HepG2 (cell line): ENCODE data around the gene ACAD11. TPM values are rescaled to one million over a fixed set of nuclear protein-coding genes. Genes with fewer than 3 reads are reported as not detected.

Source experiments
- ATAC-seq: fragments of 200-7000 bp; cut with Tn5 transposase; 3 replicates; pipeline ENCODE4 v1.9.1; 2020; ENCODE audit warnings: mild to moderate bottlenecking, moderate library complexity
- BruUV-seq: library from RNA; stranded (reverse); fragments of 400-500 nt; replicated peaks from 2 replicates; lab custom pipeline; 2021; lab: Mats Ljungman, UMichigan
- CTCF ChIA-PET: fragments of 300-600 bp; formaldehyde crosslinking; extraction: SDS; loops from one replicate; lab custom pipeline; 2021; ENCODE audit warnings: low total read pairs, inconsistent platforms, low intra/inter-chr PET ratio; lab: Yijun Ruan, JAX
- POLR2A ChIA-PET: fragments of 350-600 bp; sonication (Branson Sonifier 250); formaldehyde crosslinking; loops from one replicate; lab custom pipeline; 2020; ENCODE audit warnings: antibody characterized with exemption, inconsistent platforms; lab: Yijun Ruan, JAX
- DNase-seq: peaks from one replicate; pipeline ENCODE4 v3.0.0-alpha.2; 2015; ENCODE audit warnings: low spot score
- FAIRE-seq: peaks from 3 replicates; lab custom pipeline; 2011; peaks lifted over from hg19 to GRCh38; lab: Jason Lieb, UNC
- H2AFZ ChIP-seq: one replicate; pipeline ENCODE4 v1.6.1; 2011; ENCODE audit warnings: low read length, inconsistent platforms
- H3K27ac ChIP-seq: fragments of 300-600 bp; 3 replicates; pipeline ENCODE4 v1.8.0; 2011; ENCODE audit warnings: mixed run types, mild to moderate bottlenecking, mixed read lengths, low read length, inconsistent platforms; ENCODE audit not compliant: insufficient read depth; ENCODE audit errors: extremely low read length
- H3K27me3 ChIP-seq, 2 experiments: fragments of 200-600 bp in 1 of 2; 2 replicates in 1 of 2; 3 replicates in 1 of 2; pipeline versions ENCODE4 v1.6.0 to v1.8.0; 2011; ENCODE audit warnings: low read length in 2 of 2, mild to moderate bottlenecking in 2 of 2, moderate library complexity in 2 of 2, inconsistent platforms in 1 of 2; ENCODE audit not compliant: insufficient read depth in 2 of 2, control insufficient read depth in 1 of 2
- H3K36me3 ChIP-seq, 2 experiments: fragments of 200-600 bp in 1 of 2; replicated peaks in 1 of 2; 2 replicates in 1 of 2; 3 replicates in 1 of 2; pipeline versions ENCODE4 v1.5.1 to v1.8.0; 2011; ENCODE audit warnings: low read length in 2 of 2, inconsistent platforms in 1 of 2; ENCODE audit not compliant: insufficient read depth in 2 of 2, control insufficient read depth in 1 of 2
- H3K4me1 ChIP-seq: 2 replicates; pipeline ENCODE4 v1.5.1; 2012; ENCODE audit warnings: low read length, inconsistent platforms; ENCODE audit not compliant: insufficient read depth
- H3K4me2 ChIP-seq: 2 replicates; pipeline ENCODE4 v1.6.0; 2011; ENCODE audit warnings: low read depth, low read length, inconsistent platforms
- H3K4me3 ChIP-seq, 3 experiments: fragments of 200-600 bp in 1 of 3; sonication (generic), shearing (Covaris generic) in 1 of 3; replicated peaks in 1 of 3; 2 replicates each; pipeline ENCODE4 v1.5.1; 2011 to 2016; ENCODE audit warnings: low read length in 3 of 3, inconsistent platforms in 2 of 3, low read depth in 2 of 3, mild to moderate bottlenecking in 2 of 3, control low read depth in 1 of 3, mixed read lengths in 1 of 3; ENCODE audit not compliant: insufficient read depth in 1 of 3
- H3K79me2 ChIP-seq: one replicate; pipeline ENCODE4 v1.6.1; 2011; ENCODE audit warnings: low read length, inconsistent platforms; ENCODE audit not compliant: insufficient read depth
- H3K9ac ChIP-seq: 2 replicates; pipeline ENCODE4 v1.6.0; 2011; ENCODE audit warnings: mild to moderate bottlenecking, low read depth, low read length, inconsistent platforms; ENCODE audit not compliant: insufficient read depth
- H3K9me3 ChIP-seq: 2 replicates; pipeline ENCODE4 v1.5.1; 2012; ENCODE audit warnings: mild to moderate bottlenecking, low read length
- H4K20me1 ChIP-seq: 2 replicates; pipeline ENCODE4 v1.6.0; 2011; ENCODE audit warnings: inconsistent platforms, mild to moderate bottlenecking, low read length, moderate library complexity; ENCODE audit not compliant: insufficient read depth
- BCL6 ChIP-seq: IDR thresholded peaks from 2 replicates; pipeline ENCODE4 v1.6.1; 2016; ENCODE audit warnings: missing genetic modification reagents, missing compliant biosample characterization
- CHD2 ChIP-seq: IDR thresholded peaks from 2 replicates; pipeline ENCODE4 v1.6.1; 2011; ENCODE audit warnings: low read depth, low read length, improper control_type of control experiment
- HNF4G ChIP-seq, 2 experiments: sonication (generic) in 1 of 2; formaldehyde crosslinking in 1 of 2; IDR thresholded peaks; 2 replicates each; pipeline versions ENCODE4 v1.4.0 to v1.6.1; 2011 to 2020; ENCODE audit warnings: borderline replicate concordance in 2 of 2, low read depth in 2 of 2, mild to moderate bottlenecking in 2 of 2, low read length in 1 of 2, missing genetic modification reagents in 1 of 2, moderate library complexity in 1 of 2
- HOXA9 ChIP-seq: sonication (generic); formaldehyde crosslinking; IDR thresholded peaks from 2 replicates; pipeline ENCODE4 v1.8.1; 2022; ENCODE audit warnings: missing genetic modification reagents, mild to moderate bottlenecking, moderate library complexity, borderline replicate concordance
- MED8 ChIP-seq: sonication (generic); formaldehyde crosslinking; IDR thresholded peaks from 2 replicates; pipeline ENCODE4 v1.8.1; 2023; ENCODE audit warnings: mild to moderate bottlenecking, missing genetic modification reagents; ENCODE audit not compliant: insufficient replicate concordance
- NR2C2 ChIP-seq: sonication (generic); formaldehyde crosslinking; IDR thresholded peaks from 2 replicates; pipeline ENCODE4 v1.4.0; 2020; ENCODE audit warnings: missing genetic modification reagents, mild to moderate bottlenecking, moderate library complexity, borderline replicate concordance
- SKI ChIP-seq: fragments of 450-650 bp; IDR thresholded peaks from one replicate; pipeline ENCODE4 v1.6.1; 2018; ENCODE audit warnings: mild to moderate bottlenecking; ENCODE audit not compliant: partially characterized antibody
- WGBS: methylation state at CpG from one replicate; pipeline ENCODE4 v1.1.6; 2017; ENCODE audit warnings: low lambda C conversion rate; 5-methylcytosine and 5-hydroxymethylcytosine counted together
- in situ Hi-C: cut with HindIII; loops from 2 replicates; pipeline ENCODE4 v1.10.0; 2017; ENCODE audit warnings: low pct_unique_long_range_greater_than_20kb; ENCODE audit not compliant: extremely low pct_ligation_motif_present
- intact Hi-C: fragments of 100-400 bp; cut with micrococcal nuclease; formaldehyde crosslinking; loops from one replicate; pipeline ENCODE4 v1.10.0; 2022; ENCODE audit not compliant: unreplicated experiment
- polyA plus RNA-seq, 8 experiments: library from polyadenylated mRNA; depleted of rRNA in 3 of 8; stranded (reverse) in 7 of 8; unstranded in 1 of 8; fragments of >200 nt; fragmentation: Illumina TruSeq in 4 of 8; extraction: Trizol in 4 of 8; gene quantifications; 2 replicates each; pipeline versions ENCODE4 v1.2.1 to v1.2.3, GENCODE V29; 2011 to 2016; ENCODE audit warnings: low read depth in 4 of 8, missing spikeins in 1 of 8, mixed read lengths in 1 of 8; ENCODE audit not compliant: insufficient read depth in 1 of 8
- total RNA-seq, 5 experiments: library from RNA; depleted of rRNA; stranded (reverse); fragments of >200 nt; fragmentation: Illumina TruSeq; extraction: Trizol; gene quantifications; 2 replicates each; pipeline ENCODE4 v1.2.3, GENCODE V29; 2016; ENCODE audit warnings: low read depth in 1 of 5
- TF ChIP-seq, protein P1 (sequence below): sonication (generic); formaldehyde crosslinking; IDR thresholded peaks from 2 replicates; pipeline ENCODE4 v1.5.1; 2020; ENCODE audit warnings: missing genetic modification reagents, mild to moderate bottlenecking, borderline replicate concordance
- TF ChIP-seq, protein P2 (sequence below): sonication (generic); formaldehyde crosslinking; IDR thresholded peaks from 2 replicates; pipeline ENCODE4 v1.5.0; 2020; ENCODE audit warnings: missing genetic modification reagents
- TF ChIP-seq, protein P3 (sequence below): sonication (generic); formaldehyde crosslinking; IDR thresholded peaks from 2 replicates; pipeline ENCODE4 v1.4.0; 2020; ENCODE audit warnings: missing genetic modification reagents
- TF ChIP-seq, protein P4 (sequence below): sonication (generic); formaldehyde crosslinking; IDR thresholded peaks from 2 replicates; pipeline ENCODE4 v1.8.1; 2022; ENCODE audit warnings: low read depth, mild to moderate bottlenecking, missing genetic modification reagents

The ACAD11 gene
- total and polyA plus RNA-seq, 2 of the 13 experiments (the other 11 are each of a cell fraction or from before 2014, with no cell fraction given): 30.6 to 56.9 TPM

DNA sequence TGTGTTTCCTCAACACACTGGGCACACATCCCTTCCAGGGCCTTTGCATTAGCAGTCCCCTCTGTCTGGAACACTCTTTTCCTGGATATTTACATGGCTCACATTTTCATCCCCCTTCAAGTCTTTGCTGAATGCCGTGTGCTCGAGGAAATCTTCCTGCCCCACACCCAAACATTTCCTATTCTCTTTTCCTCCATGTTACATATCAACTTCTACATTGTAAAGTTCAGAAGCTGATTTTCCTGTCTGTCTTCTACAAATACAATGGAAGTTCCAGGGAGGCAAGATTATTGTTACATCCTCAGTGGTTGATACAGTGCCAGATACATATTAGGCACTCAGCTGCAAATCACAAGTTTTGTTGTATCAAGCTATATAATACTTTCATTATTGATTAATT is 4.1 kb downstream of the ACAD11 start:
- H3K27ac ChIP-seq: no peak overlapping the region
- no TSS peak for BruUV-seq
- WGBS: 93% methylated on average over 2 of the region's 2 CpGs
- no peaks in the 10 kb centered on the region for H3K9me3 ChIP-seq
- ATAC-seq (no peak), DNase-seq (no peak), FAIRE-seq (no peak)
- no peak overlapping the region for H3K4me3 ChIP-seq
- intact Hi-C loops: no loop called here
- H3K79me2 ChIP-seq: peaks cover 8% of the 10 kb centered on the region
- H4K20me1 ChIP-seq: no peaks in the 10 kb centered on the region
- CTCF ChIA-PET: no interaction called here
- no peaks in the 10 kb centered on the region; a peak in 1 of 5 replicates for H3K36me3 ChIP-seq
- no peaks in the 10 kb centered on the region for H3K27me3 ChIP-seq
- peaks cover 24% of the 10 kb centered on the region for H3K4me1 ChIP-seq
- POLR2A ChIA-PET: no interaction called here
- no peak overlapping the region for H2AFZ ChIP-seq
- no peak overlapping the region for H3K4me2 ChIP-seq
- in situ Hi-C loops: no loop called here
- no peak overlapping the region for H3K9ac ChIP-seq
- TF ChIP-seq MED8 (no peak), HNF4G (IDR thresholded peaks at IDR 0.05; ENCODE audit: borderline replicate concordance, low read depth, low read length) (no peak), HNF4G (CRISPR knock-in tag; IDR thresholded peaks at IDR 0.05; ENCODE audit: borderline replicate concordance, low read depth) (no peak), SKI (no peak), BCL6 (no peak), CHD2 (no peak), NR2C2 (CRISPR knock-in tag) (no peak), HOXA9 (no peak)
- TF ChIP-seq, protein P1, sequence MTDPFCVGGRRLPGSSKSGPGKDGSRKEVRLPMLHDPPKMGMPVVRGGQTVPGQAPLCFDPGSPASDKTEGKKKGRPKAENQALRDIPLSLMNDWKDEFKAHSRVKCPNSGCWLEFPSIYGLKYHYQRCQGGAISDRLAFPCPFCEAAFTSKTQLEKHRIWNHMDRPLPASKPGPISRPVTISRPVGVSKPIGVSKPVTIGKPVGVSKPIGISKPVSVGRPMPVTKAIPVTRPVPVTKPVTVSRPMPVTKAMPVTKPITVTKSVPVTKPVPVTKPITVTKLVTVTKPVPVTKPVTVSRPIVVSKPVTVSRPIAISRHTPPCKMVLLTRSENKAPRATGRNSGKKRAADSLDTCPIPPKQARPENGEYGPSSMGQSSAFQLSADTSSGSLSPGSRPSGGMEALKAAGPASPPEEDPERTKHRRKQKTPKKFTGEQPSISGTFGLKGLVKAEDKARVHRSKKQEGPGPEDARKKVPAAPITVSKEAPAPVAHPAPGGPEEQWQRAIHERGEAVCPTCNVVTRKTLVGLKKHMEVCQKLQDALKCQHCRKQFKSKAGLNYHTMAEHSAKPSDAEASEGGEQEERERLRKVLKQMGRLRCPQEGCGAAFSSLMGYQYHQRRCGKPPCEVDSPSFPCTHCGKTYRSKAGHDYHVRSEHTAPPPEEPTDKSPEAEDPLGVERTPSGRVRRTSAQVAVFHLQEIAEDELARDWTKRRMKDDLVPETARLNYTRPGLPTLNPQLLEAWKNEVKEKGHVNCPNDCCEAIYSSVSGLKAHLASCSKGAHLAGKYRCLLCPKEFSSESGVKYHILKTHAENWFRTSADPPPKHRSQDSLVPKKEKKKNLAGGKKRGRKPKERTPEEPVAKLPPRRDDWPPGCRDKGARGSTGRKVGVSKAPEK (CRISPR knock-in tag): no peak
- TF ChIP-seq, protein P2, sequence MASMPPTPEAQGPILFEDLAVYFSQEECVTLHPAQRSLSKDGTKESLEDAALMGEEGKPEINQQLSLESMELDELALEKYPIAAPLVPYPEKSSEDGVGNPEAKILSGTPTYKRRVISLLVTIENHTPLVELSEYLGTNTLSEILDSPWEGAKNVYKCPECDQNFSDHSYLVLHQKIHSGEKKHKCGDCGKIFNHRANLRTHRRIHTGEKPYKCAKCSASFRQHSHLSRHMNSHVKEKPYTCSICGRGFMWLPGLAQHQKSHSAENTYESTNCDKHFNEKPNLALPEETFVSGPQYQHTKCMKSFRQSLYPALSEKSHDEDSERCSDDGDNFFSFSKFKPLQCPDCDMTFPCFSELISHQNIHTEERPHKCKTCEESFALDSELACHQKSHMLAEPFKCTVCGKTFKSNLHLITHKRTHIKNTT (CRISPR knock-in tag): no peak
- TF ChIP-seq, protein P3, sequence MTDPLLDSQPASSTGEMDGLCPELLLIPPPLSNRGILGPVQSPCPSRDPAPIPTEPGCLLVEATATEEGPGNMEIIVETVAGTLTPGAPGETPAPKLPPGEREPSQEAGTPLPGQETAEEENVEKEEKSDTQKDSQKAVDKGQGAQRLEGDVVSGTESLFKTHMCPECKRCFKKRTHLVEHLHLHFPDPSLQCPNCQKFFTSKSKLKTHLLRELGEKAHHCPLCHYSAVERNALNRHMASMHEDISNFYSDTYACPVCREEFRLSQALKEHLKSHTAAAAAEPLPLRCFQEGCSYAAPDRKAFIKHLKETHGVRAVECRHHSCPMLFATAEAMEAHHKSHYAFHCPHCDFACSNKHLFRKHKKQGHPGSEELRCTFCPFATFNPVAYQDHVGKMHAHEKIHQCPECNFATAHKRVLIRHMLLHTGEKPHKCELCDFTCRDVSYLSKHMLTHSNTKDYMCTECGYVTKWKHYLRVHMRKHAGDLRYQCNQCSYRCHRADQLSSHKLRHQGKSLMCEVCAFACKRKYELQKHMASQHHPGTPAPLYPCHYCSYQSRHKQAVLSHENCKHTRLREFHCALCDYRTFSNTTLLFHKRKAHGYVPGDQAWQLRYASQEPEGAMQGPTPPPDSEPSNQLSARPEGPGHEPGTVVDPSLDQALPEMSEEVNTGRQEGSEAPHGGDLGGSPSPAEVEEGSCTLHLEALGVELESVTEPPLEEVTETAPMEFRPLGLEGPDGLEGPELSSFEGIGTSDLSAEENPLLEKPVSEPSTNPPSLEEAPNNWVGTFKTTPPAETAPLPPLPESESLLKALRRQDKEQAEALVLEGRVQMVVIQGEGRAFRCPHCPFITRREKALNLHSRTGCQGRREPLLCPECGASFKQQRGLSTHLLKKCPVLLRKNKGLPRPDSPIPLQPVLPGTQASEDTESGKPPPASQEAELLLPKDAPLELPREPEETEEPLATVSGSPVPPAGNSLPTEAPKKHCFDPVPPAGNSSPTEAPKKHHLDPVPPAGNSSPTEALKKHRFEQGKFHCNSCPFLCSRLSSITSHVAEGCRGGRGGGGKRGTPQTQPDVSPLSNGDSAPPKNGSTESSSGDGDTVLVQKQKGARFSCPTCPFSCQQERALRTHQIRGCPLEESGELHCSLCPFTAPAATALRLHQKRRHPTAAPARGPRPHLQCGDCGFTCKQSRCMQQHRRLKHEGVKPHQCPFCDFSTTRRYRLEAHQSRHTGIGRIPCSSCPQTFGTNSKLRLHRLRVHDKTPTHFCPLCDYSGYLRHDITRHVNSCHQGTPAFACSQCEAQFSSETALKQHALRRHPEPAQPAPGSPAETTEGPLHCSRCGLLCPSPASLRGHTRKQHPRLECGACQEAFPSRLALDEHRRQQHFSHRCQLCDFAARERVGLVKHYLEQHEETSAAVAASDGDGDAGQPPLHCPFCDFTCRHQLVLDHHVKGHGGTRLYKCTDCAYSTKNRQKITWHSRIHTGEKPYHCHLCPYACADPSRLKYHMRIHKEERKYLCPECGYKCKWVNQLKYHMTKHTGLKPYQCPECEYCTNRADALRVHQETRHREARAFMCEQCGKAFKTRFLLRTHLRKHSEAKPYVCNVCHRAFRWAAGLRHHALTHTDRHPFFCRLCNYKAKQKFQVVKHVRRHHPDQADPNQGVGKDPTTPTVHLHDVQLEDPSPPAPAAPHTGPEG (CRISPR knock-in tag): no peak
- TF ChIP-seq, protein P4, sequence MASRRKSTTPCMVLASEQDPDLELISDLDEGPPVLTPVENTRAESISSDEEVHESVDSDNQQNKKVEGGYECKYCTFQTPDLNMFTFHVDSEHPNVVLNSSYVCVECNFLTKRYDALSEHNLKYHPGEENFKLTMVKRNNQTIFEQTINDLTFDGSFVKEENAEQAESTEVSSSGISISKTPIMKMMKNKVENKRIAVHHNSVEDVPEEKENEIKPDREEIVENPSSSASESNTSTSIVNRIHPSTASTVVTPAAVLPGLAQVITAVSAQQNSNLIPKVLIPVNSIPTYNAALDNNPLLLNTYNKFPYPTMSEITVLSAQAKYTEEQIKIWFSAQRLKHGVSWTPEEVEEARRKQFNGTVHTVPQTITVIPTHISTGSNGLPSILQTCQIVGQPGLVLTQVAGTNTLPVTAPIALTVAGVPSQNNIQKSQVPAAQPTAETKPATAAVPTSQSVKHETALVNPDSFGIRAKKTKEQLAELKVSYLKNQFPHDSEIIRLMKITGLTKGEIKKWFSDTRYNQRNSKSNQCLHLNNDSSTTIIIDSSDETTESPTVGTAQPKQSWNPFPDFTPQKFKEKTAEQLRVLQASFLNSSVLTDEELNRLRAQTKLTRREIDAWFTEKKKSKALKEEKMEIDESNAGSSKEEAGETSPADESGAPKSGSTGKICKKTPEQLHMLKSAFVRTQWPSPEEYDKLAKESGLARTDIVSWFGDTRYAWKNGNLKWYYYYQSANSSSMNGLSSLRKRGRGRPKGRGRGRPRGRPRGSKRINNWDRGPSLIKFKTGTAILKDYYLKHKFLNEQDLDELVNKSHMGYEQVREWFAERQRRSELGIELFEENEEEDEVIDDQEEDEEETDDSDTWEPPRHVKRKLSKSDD (CRISPR knock-in tag): no peak
